ENCODE data around the gene AK9. TPM values are rescaled to one million over a fixed set of nuclear protein-coding genes. Genes with fewer than 3 reads are reported as not detected.

AK9 gene
- total RNA-seq, 1 experiment from 2014 or later: 3.5 TPM

GRCh38 chr6:109515781-109516409 is 175.1 kb downstream of the AK9 start:
- H3K36me3 ChIP-seq (ENCODE audit: control insufficient read depth in 1 of 2, insufficient read depth in 2 of 2, low read length in 2 of 2): no peaks in the 10 kb centered on the region
- H3K9me2 ChIP-seq (ENCODE audit: insufficient read depth): no peaks in the 10 kb centered on the region; the same call in 1 of the 2 replicates
- DNase-seq (ENCODE audit: low read depth, low spot score) (no peak), ATAC-seq (no peak)
- no peak overlapping the region for H2AFZ ChIP-seq (ENCODE audit: low read depth, low read length, poor library complexity, severe bottlenecking)
- H3K79me2 ChIP-seq (ENCODE audit: insufficient read depth, low read length): no peaks in the 10 kb centered on the region
- POLR2A ChIA-PET: no interaction called here
- no peaks in the 10 kb centered on the region for H4K20me1 ChIP-seq (ENCODE audit: insufficient read depth)
- CTCF ChIA-PET: no interaction called here
- TF ChIP-seq EGR1 (IDR thresholded peaks at IDR 0.05; ENCODE audit: low read depth) (no peak), TCF7L2 (IDR thresholded peaks at IDR 0.05; ENCODE audit: borderline replicate concordance, extremely low read depth, insufficient read depth, insufficient read length) (no peak), CBX3 (IDR thresholded peaks at IDR 0.05; ENCODE audit: low read depth) (no peak), RAD21 (IDR thresholded peaks at IDR 0.05; ENCODE audit: low read depth) (no peak), ZBTB33 (IDR thresholded peaks at IDR 0.05; ENCODE audit: extremely low read depth, insufficient replicate concordance, low read length) (no peak), EZH2phosphoT487 (IDR thresholded peaks at IDR 0.05; ENCODE audit: borderline replicate concordance) (no peak), EZH2 (IDR thresholded peaks at IDR 0.05) (no peak), FOSL1 (IDR thresholded peaks at IDR 0.05; ENCODE audit: low read depth) (no peak), POLR2A (IDR thresholded peaks at IDR 0.05; ENCODE audit: borderline replicate concordance, extremely low read depth, insufficient read depth, insufficient read length) (no peak), CTCF (IDR thresholded peaks at IDR 0.05 in 2 of 3, conservative IDR thresholded peaks at IDR 0.05 in 1 of 3; ENCODE audit: borderline replicate concordance in 1 of 3, insufficient read depth in 1 of 3, low read depth in 2 of 3, low read length in 2 of 3) (no peak), SP1 (IDR thresholded peaks at IDR 0.05; ENCODE audit: low read depth) (no peak), SRF (IDR thresholded peaks at IDR 0.05; ENCODE audit: low read depth) (no peak), ZFX (IDR thresholded peaks at IDR 0.05) (no peak), JUND (IDR thresholded peaks at IDR 0.05) (no peak), CEBPB (IDR thresholded peaks at IDR 0.05; ENCODE audit: low read depth) (no peak), POLR2AphosphoS5 (IDR thresholded peaks at IDR 0.05; ENCODE audit: low read depth, low read length) (no peak), SIN3A (IDR thresholded peaks at IDR 0.05; ENCODE audit: low read depth) (no peak), ELF1 (IDR thresholded peaks at IDR 0.05; ENCODE audit: borderline replicate concordance, low read depth) (no peak), ATF3 (IDR thresholded peaks at IDR 0.05) (no peak), ZNF274 (IDR thresholded peaks at IDR 0.05; ENCODE audit: low read depth, low read length) (no peak)
- BruUV-seq (replicated peaks): no TSS peak
- RAD21 ChIA-PET (ENCODE audit: low non-redundant PET in 1 of 2, low total read pairs in 2 of 2, uncharacterized antibody in 2 of 2, unreplicated experiment in 2 of 2): interaction anchor here in 1 of 2 experiments (0.5 kb wide), 1 partner anchor 541 kb away, joined by 6 read pairs; no protein-coding TSS in a partner anchor
- no peaks in the 10 kb centered on the region for H3K9me3 ChIP-seq (ENCODE audit: control insufficient read depth in 1 of 2, insufficient read depth in 1 of 2, low read depth in 1 of 2, low read length in 2 of 2)
- H3K27ac ChIP-seq (ENCODE audit: low read depth, low read length): no peak overlapping the region
- no peak overlapping the region for H3K4me3 ChIP-seq (replicated peaks in 1 of 2; ENCODE audit: low read depth in 1 of 2, low read length in 2 of 2)
- peaks cover 0 to 3% of the 10 kb centered on the region in 2 experiments; a peak in 1 of 4 replicates for H3K4me1 ChIP-seq (ENCODE audit: control insufficient read depth in 1 of 2, insufficient read depth in 2 of 2, low read length in 2 of 2)
- no peak overlapping the region for H3K4me2 ChIP-seq (ENCODE audit: low read length)
- no peak overlapping the region for H3K9ac ChIP-seq (ENCODE audit: low read length)
- no peaks in the 10 kb centered on the region for H3K27me3 ChIP-seq (ENCODE audit: insufficient read depth, low read length)
- intact Hi-C loops (cut with micrococcal nuclease): no loop called here
